H7 (cell line): Measurements from ENCODE around the gene KIFBP. TPM values are rescaled to one million over a fixed set of nuclear protein-coding genes. Genes with fewer than 3 reads are reported as not detected.
"Not testable (repeated sequence)": the region's sequence is repeated elsewhere in the genome, so short reads cannot be mapped to it uniquely, and the experiment has no call there.

Experiments used
- DNase-seq: peaks from one replicate; pipeline ENCODE4 v3.0.0; 2012
- H3K27me3 ChIP-seq: 2 replicates; pipeline ENCODE4 v1.6.0; 2011; ENCODE audit warnings: mild to moderate bottlenecking, low read length; ENCODE audit not compliant: control insufficient read depth, insufficient read depth
- H3K36me3 ChIP-seq: replicated peaks from 2 replicates; pipeline ENCODE4 v1.5.1; 2011; ENCODE audit warnings: low read length; ENCODE audit not compliant: control insufficient read depth, insufficient read depth
- H3K4me3 ChIP-seq: 2 replicates; pipeline ENCODE4 v1.5.1; 2011; ENCODE audit warnings: low read depth, mild to moderate bottlenecking, control low read depth, low read length, moderate library complexity; ENCODE audit not compliant: insufficient read depth
- total RNA-seq: library from RNA; depleted of rRNA; stranded (reverse); fragments of >200 nt; shearing (Covaris generic); gene quantifications from 2 replicates; pipeline ENCODE4 v1.2.3, GENCODE V29; 2014

The KIFBP gene
- total RNA-seq, 1 experiment from 2014 or later = 38.2 TPM

- DNase-seq = no peak
- peaks cover 40% of the 10 kb centered on the region for H3K36me3 ChIP-seq
- no peaks in the 10 kb centered on the region for H3K27me3 ChIP-seq
- no peak overlapping the region for H3K4me3 ChIP-seq
These were observed 7.5 kb upstream of the KIFBP start for GRCh38 chr10:68981074-68981473.

- H3K36me3 ChIP-seq = peaks cover 35% of the 10 kb centered on the region
These were observed 6.2 kb upstream of the KIFBP start for GRCh38 chr10:68982389-68982788.

GRCh38 chr10:68987611-68988010 lies 992 bp upstream of the KIFBP start:
- peaks cover 14% of the 10 kb centered on the region for H3K36me3 ChIP-seq
- no peaks in the 10 kb centered on the region for H3K27me3 ChIP-seq
- H3K4me3 ChIP-seq = no peak overlapping the region
- no peak for DNase-seq

More at GRCh38 chr10:68982389-68982788, 6.2 kb upstream of the KIFBP start:
- Histone ChIP-seq H3K27me3 (no peaks in the 10 kb centered on the region), H3K4me3 (no peak overlapping the region)
- no peak for DNase-seq

GRCh38 chr10:68989317-68989990 lies 851 bp downstream of the KIFBP start:
- DNase-seq = no peak
- no peaks in the 10 kb centered on the region for H3K27me3 ChIP-seq
- H3K4me3 ChIP-seq = peak overlapping the region; percentile 99

GRCh38 chr10:68992636-68993440 lies 4.2 kb downstream of the KIFBP start:
- H3K4me3 ChIP-seq = no peak overlapping the region
- no peak for DNase-seq
- H3K36me3 ChIP-seq = no peaks in the 10 kb centered on the region
- no peaks in the 10 kb centered on the region for H3K27me3 ChIP-seq

More at GRCh38 chr10:68989317-68989990, 851 bp downstream of the KIFBP start:
- peaks cover 2% of the 10 kb centered on the region for H3K36me3 ChIP-seq

GRCh38 chr10:68997211-68997610 lies 8.6 kb downstream of the KIFBP start:
- Histone ChIP-seq H3K36me3 (peaks cover 2% of the 10 kb centered on the region; the same call in 1 of the 2 replicates), H3K4me3 (no peak overlapping the region), H3K27me3 (no peaks in the 10 kb centered on the region)
- no peak for DNase-seq

- Histone ChIP-seq H3K36me3 (peaks cover 8% of the 10 kb centered on the region), H3K4me3 (no peak overlapping the region), H3K27me3 (no peaks in the 10 kb centered on the region)
- DNase-seq = peak; percentile 21
These were observed 16.2 kb downstream of the KIFBP start for GRCh38 chr10:69004821-69005220.

GRCh38 chr10:69005704-69006485 lies 17.3 kb downstream of the KIFBP start:
- peaks cover 9% of the 10 kb centered on the region for H3K36me3 ChIP-seq
- no peaks in the 10 kb centered on the region for H3K27me3 ChIP-seq
- H3K4me3 ChIP-seq = no peak overlapping the region
- no peak for DNase-seq

GRCh38 chr10:69007260-69007659 lies 18.7 kb downstream of the KIFBP start:
- no peaks in the 10 kb centered on the region for H3K27me3 ChIP-seq
- H3K4me3 ChIP-seq = no peak overlapping the region
- peaks cover 11% of the 10 kb centered on the region for H3K36me3 ChIP-seq
- DNase-seq = no peak

- Histone ChIP-seq H3K27me3 (no peaks in the 10 kb centered on the region), H3K4me3 (no peak overlapping the region), H3K36me3 (peaks cover 16% of the 10 kb centered on the region)
- no peak for DNase-seq
These were observed 20.8 kb downstream of the KIFBP start for GRCh38 chr10:69009360-69009759.

GRCh38 chr10:69010151-69010640 lies 21.6 kb downstream of the KIFBP start:
- no peak for DNase-seq
- Histone ChIP-seq H3K36me3 (peaks cover 18% of the 10 kb centered on the region), H3K27me3 (no peaks in the 10 kb centered on the region), H3K4me3 (no peak overlapping the region)

- not testable (repeated sequence) for H3K4me3 ChIP-seq, DNase-seq, H3K27me3 ChIP-seq
- H3K36me3 ChIP-seq = peaks cover 15% of the 10 kb centered on the region
These were observed 24.2 kb downstream of the KIFBP start for GRCh38 chr10:69012778-69013177.

- no peak overlapping the region for H3K4me3 ChIP-seq
- H3K27me3 ChIP-seq = no peaks in the 10 kb centered on the region
- DNase-seq = no peak
- H3K36me3 ChIP-seq = peaks cover 15% of the 10 kb centered on the region
These were observed 25.6 kb downstream of the KIFBP start for GRCh38 chr10:69014171-69014570.

GRCh38 chr10:69018613-69019012 lies 30.0 kb downstream of the KIFBP start:
- H3K36me3 ChIP-seq = peaks cover 8% of the 10 kb centered on the region
- DNase-seq = no peak
- H3K4me3 ChIP-seq = no peak overlapping the region
- no peaks in the 10 kb centered on the region for H3K27me3 ChIP-seq
